ENCODE results near the gene ZNF277. TPM values are rescaled to one million over a fixed set of nuclear protein-coding genes. Genes with fewer than 3 reads are reported as not detected.

ZNF277 gene
- total RNA-seq, 2 donors from 2014 or later = 20.3 to 20.4 TPM

GRCh38 chr7:112185005-112185834, 21.3 kb upstream of the ZNF277 start:
- DNase-seq = no peak
- peaks cover 2% of the 10 kb centered on the region for H3K4me1 Mint-ChIP-seq
- no peak overlapping the region for H3K9ac ChIP-seq (ENCODE audit: extremely low read depth, low read length, poor library complexity, severe bottlenecking)
- H3K27ac ChIP-seq (ENCODE audit: low read depth, low read length) = no peak overlapping the region
- H3K4me3 ChIP-seq (ENCODE audit: low read length) = no peak overlapping the region
- no peak overlapping the region for H3K4me3 Mint-ChIP-seq
- WGBS, 2 experiments (ENCODE audit: insufficient coverage in 1 of 2, insufficient read length in 1 of 2) = 78 to 83% methylated on average over 3 to 4 of the region's 4 CpGs
- no peaks in the 10 kb centered on the region for H3K36me3 ChIP-seq (ENCODE audit: control insufficient read depth, insufficient read depth, low read length)
- H3K36me3 Mint-ChIP-seq (ENCODE audit: low read depth) = no peaks in the 10 kb centered on the region
- TF ChIP-seq, protein P1, sequence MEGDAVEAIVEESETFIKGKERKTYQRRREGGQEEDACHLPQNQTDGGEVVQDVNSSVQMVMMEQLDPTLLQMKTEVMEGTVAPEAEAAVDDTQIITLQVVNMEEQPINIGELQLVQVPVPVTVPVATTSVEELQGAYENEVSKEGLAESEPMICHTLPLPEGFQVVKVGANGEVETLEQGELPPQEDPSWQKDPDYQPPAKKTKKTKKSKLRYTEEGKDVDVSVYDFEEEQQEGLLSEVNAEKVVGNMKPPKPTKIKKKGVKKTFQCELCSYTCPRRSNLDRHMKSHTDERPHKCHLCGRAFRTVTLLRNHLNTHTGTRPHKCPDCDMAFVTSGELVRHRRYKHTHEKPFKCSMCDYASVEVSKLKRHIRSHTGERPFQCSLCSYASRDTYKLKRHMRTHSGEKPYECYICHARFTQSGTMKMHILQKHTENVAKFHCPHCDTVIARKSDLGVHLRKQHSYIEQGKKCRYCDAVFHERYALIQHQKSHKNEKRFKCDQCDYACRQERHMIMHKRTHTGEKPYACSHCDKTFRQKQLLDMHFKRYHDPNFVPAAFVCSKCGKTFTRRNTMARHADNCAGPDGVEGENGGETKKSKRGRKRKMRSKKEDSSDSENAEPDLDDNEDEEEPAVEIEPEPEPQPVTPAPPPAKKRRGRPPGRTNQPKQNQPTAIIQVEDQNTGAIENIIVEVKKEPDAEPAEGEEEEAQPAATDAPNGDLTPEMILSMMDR (conservative IDR thresholded peaks at IDR 0.05) = no peak
- H3K9me3 ChIP-seq (ENCODE audit: control insufficient read depth, low read length) = no peaks in the 10 kb centered on the region
- no peaks in the 10 kb centered on the region for H3K9me3 Mint-ChIP-seq
- no peaks in the 10 kb centered on the region for H3K4me1 ChIP-seq (ENCODE audit: control insufficient read depth, insufficient read depth, low read length)
- no peaks in the 10 kb centered on the region for H3K27me3 Mint-ChIP-seq (ENCODE audit: insufficient read depth)
- no peak overlapping the region for H3K27ac Mint-ChIP-seq
- H3K27me3 ChIP-seq (ENCODE audit: control insufficient read depth, insufficient read depth, low read length, poor library complexity, severe bottlenecking) = no peaks in the 10 kb centered on the region

- Mint-ChIP-seq H3K27me3 (ENCODE audit: insufficient read depth) (no peaks in the 10 kb centered on the region), H3K36me3 (ENCODE audit: low read depth) (no peaks in the 10 kb centered on the region), H3K9me3 (no peaks in the 10 kb centered on the region), H3K4me3 (no peak overlapping the region), H3K4me1 (peaks cover 2% of the 10 kb centered on the region), H3K27ac (no peak overlapping the region)
- H3K9me3 ChIP-seq (ENCODE audit: control insufficient read depth, low read length) = no peaks in the 10 kb centered on the region
- no peak overlapping the region for H3K4me3 ChIP-seq (ENCODE audit: low read length)
- no peak for DNase-seq
- WGBS, 2 experiments (ENCODE audit: insufficient coverage in 1 of 2, insufficient read length in 1 of 2) = 95% methylated on average over 1 of the region's 1 CpG; no CpG with 5 or more reads in 1 of the 2 experiments
- no peaks in the 10 kb centered on the region for H3K4me1 ChIP-seq (ENCODE audit: control insufficient read depth, insufficient read depth, low read length)
- H3K36me3 ChIP-seq (ENCODE audit: control insufficient read depth, insufficient read depth, low read length) = no peaks in the 10 kb centered on the region
- no peak overlapping the region for H3K27ac ChIP-seq (ENCODE audit: low read depth, low read length)
- TF ChIP-seq, protein P1 (conservative IDR thresholded peaks at IDR 0.05) = no peak
- no peak overlapping the region for H3K9ac ChIP-seq (ENCODE audit: extremely low read depth, low read length, poor library complexity, severe bottlenecking)
- no peaks in the 10 kb centered on the region for H3K27me3 ChIP-seq (ENCODE audit: control insufficient read depth, insufficient read depth, low read length, poor library complexity, severe bottlenecking)
Observed at GRCh38 chr7:112186300-112186699, 20.2 kb upstream of the ZNF277 start.

- H3K4me1 Mint-ChIP-seq = peaks cover 2% of the 10 kb centered on the region
- no peak overlapping the region for H3K27ac Mint-ChIP-seq
- H3K27me3 ChIP-seq (ENCODE audit: control insufficient read depth, insufficient read depth, low read length, poor library complexity, severe bottlenecking) = no peaks in the 10 kb centered on the region
- no peaks in the 10 kb centered on the region for H3K36me3 ChIP-seq (ENCODE audit: control insufficient read depth, insufficient read depth, low read length)
- no peak overlapping the region for H3K27ac ChIP-seq (ENCODE audit: low read depth, low read length)
- 97 to 100% methylated on average over 1 to 3 of the region's 3 CpGs for WGBS, 2 experiments (ENCODE audit: insufficient coverage in 1 of 2, insufficient read length in 1 of 2)
- no peak overlapping the region for H3K4me3 Mint-ChIP-seq
- H3K36me3 Mint-ChIP-seq (ENCODE audit: low read depth) = no peaks in the 10 kb centered on the region
- TF ChIP-seq, protein P1 (conservative IDR thresholded peaks at IDR 0.05) = no peak
- no peaks in the 10 kb centered on the region for H3K4me1 ChIP-seq (ENCODE audit: control insufficient read depth, insufficient read depth, low read length)
- H3K9me3 ChIP-seq (ENCODE audit: control insufficient read depth, low read length) = no peaks in the 10 kb centered on the region
- no peak overlapping the region for H3K9ac ChIP-seq (ENCODE audit: extremely low read depth, low read length, poor library complexity, severe bottlenecking)
- no peak for DNase-seq
- H3K9me3 Mint-ChIP-seq = no peaks in the 10 kb centered on the region
- no peaks in the 10 kb centered on the region for H3K27me3 Mint-ChIP-seq (ENCODE audit: insufficient read depth)
- H3K4me3 ChIP-seq (ENCODE audit: low read length) = no peak overlapping the region
Observed at GRCh38 chr7:112188257-112188656, 18.2 kb upstream of the ZNF277 start.

Data from endodermal cell (in vitro differentiated cells).